D341Med (cell line): ENCODE measurements around the gene OVOL1.

Experiments used
- DNase-seq: peaks from one replicate; pipeline ENCODE4 v3.0.0; 2012; ENCODE audit warnings: low spot score

OVOL1 gene

DNA sequence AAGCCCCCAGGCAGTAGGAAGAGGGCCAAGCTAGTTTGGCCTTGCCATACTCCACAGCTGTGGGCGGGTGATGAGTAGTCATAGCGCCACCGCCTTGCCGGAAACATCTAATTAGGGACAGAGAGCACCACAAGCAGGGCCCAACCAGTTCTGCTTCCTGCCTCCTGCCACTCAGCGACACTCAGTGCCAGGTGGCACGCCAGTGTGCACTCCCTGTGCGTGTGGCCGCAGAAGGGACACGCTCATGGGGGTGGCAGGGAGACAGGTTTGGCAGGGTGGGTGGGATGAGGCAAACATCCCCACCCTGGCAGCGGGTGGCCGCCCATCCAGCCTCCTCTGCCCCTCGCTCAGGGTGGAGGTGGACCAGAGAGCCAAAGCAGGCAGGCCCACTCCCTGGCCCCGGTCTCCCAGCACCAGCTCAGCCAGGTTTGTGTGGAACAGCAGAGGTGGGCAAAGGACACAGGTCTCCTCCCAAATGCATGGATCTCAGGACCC is 4.9 kb downstream of the OVOL1 start:
- no peak for DNase-seq

DNA sequence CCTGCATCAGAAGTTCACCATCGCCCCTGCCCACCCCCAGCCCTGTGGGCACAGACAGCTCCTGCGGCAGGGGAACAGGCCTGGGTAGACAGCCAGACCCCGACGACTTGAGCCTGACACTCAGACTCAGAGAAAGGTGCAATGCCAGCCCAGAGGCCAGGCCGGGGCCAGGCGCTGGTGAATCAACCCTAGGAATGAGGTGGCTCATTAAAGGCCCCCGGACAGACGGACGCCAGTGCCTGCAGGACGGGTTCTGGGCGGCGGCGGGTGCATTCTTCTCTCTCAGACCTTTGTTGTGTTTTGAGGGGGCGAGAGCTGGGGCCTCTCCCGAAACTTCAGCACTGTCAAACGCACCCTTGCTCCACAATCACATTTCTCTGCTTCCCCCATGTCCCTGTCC is 5.6 kb downstream of the OVOL1 start:
- no peak for DNase-seq

DNA sequence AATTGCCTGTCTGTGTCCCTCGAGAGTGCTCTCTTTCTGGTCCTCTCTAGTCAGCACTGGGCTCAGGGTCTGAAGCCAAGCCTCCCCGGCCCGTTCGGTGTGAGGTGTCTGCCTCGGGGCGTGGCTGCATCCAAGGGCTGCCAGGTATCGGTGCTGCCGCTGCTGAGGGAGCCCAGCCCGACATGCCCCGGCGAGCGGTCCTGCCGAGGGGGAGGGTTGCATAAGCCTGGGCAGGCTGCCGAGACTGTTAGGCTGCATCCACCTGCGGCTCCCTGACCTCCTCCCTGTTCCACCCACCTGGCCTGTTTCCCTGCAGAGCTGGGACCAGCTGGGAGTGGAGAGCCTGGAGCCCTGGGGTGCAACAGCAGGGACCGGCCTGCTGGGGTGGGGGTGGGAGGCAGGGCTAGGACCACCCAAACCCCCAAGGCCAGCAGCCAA is 6.3 kb downstream of the OVOL1 start:
- peak; percentile 37 for DNase-seq

DNA sequence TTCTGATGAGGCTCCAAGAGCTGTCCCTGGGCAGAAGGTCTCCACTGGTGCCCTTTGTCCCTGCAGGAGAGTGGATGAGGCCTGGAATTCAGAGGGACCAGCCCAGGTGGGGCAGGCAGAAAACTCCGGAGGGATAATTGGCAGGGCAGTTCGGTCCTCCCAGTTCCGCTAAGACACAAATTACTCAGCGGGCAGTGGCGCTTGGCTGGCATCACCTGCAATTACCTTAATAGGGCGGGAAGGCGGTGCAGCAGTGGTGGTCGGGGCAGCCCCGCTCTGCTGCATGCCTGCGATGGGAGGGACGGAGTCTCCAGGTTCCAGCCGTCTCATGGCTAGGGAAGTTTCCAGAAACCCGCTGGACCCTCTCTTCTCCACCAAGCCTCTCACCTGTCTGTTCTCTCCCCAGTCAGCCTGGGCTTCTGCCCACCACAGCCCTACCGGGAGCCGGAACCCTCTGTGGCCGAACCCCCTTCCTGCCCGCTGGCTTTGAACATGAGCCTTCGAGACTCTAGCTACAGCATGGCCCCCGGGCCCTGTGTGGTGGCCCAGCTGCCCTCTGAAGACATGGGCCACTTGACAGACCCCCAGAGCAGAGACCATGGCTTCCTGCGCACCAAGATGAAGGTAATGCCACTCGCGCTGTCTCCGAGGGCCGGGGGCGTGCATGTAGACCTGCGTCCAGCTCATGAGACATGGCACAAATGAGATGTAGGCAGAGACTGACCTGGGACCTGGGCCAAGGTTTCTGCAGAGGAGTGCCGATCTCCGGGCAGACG is 7.0 kb downstream of the OVOL1 start:
- DNase-seq: no peak

DNA sequence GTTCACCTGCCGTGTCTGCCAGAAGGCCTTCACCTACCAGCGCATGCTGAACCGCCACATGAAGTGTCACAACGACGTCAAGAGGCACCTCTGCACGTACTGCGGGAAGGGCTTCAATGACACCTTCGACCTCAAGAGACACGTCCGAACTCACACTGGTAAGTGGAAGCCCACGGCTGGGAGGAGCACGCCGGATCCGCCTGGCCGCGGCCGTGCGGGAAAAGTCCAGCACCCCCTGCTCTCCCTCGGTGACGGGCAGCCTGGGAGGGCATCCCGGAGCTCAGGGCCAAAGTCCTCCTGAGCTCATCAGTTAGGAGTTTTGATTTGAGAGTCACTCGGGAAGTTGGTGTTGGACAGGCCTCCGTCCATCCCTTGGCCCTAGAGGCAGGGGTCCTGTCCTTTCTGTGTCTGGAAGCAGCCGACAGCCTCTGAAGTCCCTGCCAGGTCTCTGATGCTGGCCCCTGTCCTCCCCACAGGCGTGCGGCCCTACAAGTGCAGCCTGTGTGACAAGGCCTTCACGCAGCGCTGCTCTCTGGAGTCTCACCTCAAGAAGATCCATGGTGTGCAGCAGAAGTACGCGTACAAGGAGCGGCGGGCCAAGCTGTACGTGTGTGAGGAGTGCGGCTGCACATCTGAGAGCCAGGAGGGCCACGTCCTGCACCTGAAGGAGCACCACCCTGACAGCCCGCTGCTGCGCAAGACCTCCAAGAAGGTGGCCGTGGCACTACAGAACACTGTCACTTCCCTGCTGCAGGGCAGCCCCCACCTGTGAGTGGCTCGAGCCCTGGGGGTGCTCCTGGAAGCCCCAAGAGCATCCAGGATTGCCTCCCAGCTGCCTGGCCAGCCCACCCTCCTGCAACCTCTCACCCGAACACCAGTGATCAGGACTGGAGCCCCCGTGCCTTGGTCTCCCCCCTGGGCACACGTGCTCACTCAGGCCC is 8.0 kb downstream of the OVOL1 start:
- no peak for DNase-seq

DNA sequence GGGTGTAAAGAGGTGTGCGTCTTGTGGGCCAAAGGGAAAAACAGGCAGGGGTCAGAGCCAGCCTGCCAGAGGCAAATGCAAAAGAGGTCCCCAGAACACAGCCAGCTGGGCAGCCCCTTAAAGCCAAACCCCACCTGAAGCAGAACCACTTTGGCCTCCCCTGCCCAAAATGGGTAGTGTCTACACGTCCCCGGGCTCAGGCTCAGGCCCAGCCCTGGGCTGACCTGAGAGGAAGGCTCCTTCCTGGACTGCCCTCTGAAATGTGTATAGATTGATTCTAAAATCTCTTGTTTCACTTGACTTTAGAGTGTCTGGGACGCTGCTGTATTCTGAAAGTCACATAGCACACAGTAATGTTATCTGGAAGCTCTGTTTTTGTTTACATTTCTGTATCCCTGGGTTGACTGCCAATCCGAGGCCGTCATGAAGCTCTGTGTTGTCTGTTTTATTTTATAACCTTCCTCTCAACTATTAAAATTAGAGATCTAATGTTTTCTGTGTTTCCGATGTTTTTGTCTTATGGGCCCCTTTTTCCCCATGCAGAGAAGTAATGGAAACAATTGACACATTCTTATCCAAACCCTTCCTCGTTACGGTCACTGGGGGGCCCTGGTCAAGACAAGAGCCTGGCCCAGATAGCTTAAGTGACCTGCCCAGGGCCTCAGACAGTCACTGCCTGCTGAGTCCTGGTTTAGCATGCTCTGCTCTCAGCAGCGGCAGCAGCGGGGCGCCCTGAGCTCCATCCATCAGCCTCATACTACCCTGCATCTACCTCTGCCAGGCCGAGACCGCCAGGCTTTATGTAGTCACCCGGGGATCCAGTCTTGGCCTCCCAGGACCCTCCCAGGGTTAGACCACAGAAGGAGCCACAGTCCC is 10.1 kb downstream of the OVOL1 start:
- no peak for DNase-seq

DNA sequence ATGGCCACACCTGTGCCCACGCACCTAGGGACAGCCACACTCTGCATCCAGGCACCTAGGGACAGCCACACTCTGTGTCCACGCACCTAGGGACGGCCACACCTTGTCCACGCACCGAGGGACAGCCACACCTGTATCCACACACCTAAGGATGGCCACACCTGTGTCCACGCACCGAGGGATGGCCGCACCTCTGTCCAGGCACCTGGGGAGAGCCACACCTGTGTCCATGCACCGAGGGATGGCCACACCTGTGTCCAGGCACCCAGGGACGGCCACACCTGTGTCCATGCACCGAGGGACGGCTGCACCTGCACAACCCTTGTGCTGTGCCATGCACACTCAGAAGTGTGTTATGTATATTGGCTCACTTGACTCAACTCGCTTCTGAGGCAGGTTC is 10.8 kb downstream of the OVOL1 start:
- no peak for DNase-seq

DNA sequence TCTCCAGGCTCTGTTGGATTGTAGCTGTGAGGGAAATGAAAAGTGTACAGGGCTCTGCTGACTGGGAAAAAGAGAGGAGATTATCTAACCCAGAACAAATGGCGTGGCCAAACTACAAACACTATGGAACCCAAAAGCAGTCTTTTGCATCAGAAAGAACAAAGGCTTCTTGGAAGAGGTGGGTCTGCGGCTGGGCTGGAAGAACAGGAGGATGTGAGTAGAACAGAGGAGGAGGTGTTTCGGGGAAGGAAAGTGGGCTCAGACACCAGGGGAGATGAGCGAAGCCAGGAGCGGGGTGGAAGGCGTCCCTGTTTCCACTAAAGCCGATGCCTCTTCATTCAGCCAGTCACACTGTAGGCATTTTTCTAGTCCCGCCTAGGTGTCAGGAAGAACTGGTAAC is 12.0 kb downstream of the OVOL1 start:
- no peak for DNase-seq

DNA sequence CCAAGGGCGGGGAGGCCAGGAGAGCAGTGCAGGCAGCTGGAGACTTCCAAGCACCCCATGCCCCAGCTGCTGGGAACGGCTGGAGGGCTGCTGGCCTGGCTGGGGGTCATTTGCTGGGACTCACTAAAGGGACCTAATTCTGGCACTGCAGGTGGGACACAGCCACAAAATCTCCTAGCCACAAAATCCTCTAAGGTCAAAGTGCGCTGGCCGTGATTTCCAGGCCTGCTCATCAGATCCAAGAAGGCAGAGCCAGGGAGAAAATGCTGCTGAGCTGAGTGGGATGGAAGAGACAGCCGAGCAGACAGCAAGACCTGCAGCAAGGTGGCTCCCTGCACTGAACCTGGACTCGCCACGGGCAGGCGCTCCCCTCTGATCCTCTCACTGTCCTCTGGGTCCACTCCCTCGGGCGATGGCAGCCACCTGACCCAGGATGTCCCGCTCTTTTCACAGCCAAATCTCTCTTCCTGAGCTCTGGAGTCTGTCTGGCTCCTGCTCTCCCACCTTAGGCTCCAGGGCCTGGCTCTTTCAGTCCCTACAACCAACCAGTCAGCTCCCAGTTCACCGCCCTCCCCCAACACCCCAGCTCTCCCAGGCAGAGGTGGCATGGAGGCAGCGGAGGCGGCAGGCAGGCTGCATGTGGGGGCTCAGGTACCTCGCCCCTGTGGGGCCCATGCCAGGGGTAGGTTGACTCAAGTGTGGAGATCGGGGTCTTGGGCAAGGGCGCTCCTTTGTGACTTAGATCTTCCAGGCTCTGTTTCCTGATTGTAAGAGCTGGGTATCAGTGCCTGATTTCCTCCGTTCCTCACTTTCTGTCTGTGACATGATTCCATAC is 14.5 kb downstream of the OVOL1 start:
- DNase-seq: no peak

DNA sequence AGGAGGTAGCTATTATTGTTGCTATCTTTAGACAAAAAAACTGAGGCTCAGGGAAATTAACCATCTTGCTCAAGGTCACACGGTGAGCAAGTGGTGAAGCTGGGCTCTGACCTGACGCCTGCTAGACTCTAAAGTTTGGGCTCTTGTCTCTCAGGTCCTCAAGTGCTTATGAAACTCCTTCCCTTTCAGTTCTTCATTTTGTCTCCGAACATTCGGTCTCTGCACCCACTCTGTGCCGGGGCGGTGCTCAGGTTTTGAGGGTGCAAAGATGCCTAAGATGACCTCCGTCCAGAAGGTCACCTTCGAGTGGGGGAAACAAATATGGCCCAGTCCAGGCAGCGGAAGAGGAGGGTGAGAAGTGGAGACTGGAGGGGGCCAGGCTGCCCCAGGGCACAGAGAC is 16.0 kb downstream of the OVOL1 start:
- no peak for DNase-seq

DNA sequence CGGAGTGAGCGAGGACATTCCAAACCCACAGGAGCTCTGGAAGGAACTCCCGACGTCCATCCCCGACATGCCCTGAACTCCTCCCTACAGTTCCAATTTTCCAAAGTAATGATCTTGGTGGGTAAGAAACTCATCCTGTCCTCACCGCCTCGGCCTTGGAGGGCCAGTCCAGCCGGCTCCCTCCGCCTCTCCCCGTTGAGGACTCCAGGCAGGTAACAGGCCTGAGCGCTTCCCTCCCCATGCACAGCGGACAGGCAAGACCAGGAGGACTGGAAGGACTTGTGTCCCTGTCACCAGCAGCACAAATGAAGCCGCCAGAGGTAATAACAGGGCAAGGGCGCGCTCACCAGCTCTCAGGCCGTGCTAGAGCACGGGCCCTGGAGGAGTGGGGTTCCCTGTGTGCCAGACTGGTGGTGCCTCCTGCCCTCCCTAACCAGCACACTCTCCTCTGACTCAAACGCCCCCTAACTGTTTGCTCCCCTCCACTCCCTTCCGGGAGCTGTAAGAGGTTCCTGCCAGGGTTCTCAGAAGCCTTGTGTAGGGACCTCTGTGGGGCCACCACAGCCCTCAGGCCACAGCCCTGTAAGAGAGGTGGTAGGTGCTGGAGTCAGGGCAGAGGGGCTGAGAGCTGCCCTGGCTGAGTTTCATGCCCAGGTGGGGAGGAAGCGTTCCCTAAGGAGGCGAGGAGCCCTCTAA is 17.1 kb downstream of the OVOL1 start:
- DNase-seq: peak; percentile 24

DNA sequence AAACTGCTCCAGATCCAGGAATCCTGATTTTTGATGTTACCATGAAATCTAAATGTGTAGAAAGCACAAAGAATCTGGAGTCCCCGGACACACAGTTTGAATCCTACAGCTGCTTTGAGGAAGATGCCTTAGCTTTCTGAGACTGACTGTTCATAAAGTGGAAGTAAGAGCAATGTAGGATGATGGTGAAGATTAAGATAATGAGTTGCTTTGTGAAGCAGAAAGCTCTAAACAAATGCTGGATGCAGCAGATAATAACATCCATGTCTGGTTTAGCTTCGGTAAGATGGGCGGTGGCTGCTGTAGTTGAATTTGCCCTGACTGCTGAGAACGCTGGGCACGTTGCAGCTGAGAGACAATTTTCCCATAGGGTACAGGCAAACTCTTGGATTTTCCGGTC is 20.1 kb downstream of the OVOL1 start:
- DNase-seq: no peak

DNA sequence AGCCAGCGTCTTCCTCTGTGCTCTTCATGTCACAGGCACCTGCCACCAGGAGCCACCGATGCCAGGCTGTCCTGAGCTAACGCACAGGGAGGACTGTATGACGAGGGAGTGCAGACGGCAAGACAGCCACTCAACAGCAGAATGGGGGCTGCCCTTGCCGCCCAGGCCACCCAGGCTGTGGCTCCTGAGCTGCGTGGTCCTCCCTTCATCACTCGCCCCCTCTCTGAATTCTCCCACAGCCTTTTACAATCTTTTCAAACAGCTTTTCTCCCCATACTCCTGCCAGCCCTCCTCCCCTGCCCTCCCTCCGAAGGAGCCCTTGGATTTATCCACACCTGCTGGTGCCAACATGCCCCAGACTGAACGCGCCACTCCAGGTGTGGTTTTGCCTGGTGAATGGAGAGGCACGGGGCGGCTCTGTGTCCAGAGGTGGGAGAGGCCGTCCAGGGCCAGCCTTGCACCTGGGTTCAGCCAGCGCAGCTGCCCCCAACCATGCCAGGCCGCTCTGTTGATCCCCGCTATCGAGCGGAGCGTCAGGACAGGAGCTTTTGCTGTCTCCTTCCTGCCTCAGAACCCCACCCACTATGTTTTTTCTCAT is 22.0 kb downstream of the OVOL1 start:
- DNase-seq: no peak

DNA sequence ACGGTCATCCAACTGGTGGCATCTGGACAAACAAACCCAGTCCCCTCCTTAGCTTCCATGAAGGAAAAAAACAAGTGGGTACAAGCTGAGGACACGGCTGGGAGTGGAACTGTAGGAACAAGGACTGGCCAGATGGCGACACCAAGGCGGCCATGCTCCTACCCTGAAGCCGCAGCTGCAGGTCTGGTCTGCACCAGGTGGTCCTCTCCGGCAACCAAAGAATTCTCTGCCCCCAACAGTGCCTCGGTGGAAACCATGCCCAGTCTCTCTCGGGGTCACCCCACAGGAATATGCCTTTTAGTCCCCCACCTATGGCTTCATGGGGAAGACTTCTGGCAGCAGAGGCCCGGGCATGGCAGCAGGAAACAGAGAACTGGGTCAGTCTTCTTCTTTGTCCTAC is 22.6 kb downstream of the OVOL1 start:
- DNase-seq: no peak

DNA sequence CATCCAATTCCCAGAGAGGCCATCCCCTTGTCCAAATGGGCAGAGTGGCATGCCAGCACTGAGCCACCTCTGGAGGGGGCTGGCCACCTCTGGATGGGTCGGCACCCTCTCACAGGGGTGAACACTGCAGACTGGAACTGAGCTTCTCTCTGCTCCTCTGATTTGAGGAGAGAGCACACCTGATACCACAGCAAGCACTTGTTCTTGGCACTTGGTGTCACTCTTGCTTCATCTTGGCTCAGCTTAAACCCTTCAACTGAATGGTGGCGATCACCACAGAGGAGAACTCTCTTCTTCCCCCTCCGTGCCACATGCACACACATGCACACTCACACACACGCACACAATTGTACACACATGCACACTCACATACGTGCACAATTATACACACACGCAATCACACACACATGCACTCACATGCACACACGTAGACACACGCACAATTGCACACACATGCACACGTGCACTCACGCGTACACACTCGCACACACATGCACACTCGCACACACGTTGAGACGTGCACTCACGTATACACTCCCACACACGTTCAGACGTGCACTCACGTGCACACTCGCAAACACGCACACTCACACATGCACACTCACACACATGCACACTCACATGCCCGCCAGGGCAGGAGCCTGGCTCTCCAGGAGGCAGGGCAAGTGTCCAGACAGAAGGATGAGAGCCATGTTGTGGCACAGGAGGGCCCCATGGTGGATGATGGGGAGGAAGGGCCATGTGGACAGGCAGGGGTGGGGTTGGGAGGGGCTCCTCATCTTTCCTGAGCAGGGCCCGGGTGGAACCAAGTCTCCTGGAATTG is 23.4 kb downstream of the OVOL1 start:
- DNase-seq: no peak

DNA sequence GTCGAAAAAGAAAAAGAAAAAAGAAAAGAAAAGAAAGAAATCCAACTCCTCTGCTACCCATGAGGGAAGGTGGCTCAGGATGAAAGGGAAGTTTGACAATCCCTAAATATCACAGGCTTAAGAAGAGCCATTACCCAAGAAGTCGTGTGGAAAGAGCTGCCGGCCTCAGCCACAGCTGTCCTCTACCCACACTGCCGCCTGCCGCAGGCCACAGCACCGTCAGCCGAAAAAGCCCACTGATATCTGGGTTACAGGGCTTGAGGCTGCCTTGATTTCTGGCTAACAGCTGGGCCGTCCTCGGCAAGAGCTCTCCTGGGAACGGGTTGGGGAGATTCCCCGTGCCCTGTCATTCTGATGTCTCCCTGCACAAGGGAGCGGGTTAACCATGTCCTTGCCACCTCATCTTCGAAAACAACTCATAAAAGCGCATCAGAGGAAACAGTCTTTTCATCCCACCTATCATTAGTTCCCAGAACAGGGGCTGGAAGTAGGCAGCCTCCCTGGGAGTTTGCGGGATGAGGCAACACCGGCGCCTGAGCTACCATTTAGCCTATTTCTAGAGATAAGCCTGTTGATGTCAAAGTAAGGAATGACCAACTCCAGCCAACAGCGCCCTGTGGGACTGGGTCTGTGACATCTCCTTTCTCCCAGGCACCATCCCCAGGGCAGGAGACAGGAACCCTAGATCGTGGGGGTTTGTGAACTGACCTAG is 25.1 kb downstream of the OVOL1 start:
- peak; percentile 62 for DNase-seq

DNA sequence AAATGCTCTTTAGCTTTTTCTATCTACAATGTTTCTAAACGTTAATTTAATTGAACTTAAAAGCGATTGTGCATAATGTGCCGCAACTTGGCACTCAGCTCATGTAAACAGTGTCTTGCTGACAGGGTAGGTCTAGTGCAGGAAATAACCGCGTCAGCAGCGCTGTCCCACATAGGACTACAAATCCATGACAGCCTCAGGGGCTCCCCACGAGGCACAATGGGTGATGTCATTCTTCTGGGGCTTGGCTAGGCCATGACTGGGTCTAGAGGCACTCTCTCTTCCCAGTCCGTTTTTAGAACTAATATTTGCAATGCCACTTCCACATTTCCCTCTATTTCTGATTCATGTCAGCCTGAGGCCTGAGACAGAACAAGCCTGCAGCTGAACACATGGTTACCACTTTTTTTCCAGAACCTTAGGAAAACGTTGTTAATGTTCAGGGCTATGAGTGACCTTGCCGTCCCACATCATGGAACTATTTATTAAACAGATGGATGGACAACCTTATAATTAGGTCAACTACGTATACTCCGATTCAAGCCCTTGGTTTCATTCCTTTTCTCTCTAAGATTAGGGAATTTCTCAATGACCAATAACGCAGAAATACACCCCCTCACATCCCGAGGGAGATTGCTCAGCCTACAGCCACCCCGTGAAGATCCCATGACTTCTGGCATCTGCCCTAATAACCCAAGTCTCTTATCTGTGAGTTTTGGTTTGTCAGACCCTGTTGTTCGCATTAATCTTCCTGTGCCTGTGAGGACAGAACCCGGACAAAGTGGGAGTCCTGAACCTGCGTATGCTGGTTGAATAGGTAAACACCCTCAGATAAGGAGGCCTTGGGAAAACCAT is 27.5 kb downstream of the OVOL1 start:
- DNase-seq: no peak
